GM21717 (cell line): ENCODE data around the gene RALGAPA2.
A peak's percentile ranks its signal among the peaks of the same experiment; 100 is the strongest.

Experiments
- ATAC-seq: cut with Tn5 transposase; IDR thresholded peaks from one replicate; pipeline ENCODE4 v1.9.1; 2021; ENCODE audit warnings: mild to moderate bottlenecking, moderate library complexity; ENCODE audit not compliant: unreplicated experiment

The RALGAPA2 gene

DNA sequence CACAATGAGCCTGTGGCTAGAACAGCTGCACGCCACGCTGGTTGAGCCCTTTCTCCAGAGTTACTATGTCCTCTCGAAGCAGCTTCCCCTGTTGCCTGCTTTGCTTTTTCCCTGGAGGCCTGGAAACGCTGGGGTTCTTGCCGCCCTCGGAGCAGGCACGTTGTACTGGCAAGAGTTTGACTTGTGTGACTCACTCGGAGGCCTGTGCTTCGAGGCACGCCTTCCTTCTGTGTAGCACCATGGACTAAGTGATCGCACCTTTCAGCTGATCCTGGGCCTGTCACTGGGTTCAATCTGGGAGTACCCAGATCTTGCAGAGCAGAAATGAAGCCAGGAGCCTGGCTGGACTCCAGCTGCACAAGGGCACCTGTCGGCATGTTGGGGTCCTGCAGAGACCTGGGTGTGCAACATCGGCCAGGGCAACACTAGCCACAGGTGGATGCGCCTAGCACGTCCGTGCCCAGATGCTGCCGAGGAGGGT lies 339.3 kb downstream of the RALGAPA2 start:
- ATAC-seq, result no peak

DNA sequence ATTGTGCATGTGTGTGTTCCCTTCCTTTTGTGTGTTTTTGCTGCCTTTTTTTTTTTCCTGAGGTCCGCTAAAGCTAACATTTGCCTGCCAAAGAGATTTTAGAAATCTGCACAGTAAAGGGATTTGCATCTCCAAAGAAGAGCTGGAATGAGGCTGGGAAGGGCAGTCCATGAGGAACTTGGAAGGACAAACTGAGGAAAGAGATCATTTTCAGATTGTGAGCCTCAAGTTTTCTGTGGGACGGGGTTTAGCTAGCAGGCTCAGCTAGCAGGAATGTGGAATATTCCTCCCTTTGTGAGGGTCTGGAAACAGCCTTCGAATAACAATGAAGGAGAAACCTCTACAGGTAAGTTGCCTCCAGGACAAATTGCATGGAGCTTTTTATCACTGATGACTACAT lies 340.8 kb downstream of the RALGAPA2 start:
- ATAC-seq, result no peak

DNA sequence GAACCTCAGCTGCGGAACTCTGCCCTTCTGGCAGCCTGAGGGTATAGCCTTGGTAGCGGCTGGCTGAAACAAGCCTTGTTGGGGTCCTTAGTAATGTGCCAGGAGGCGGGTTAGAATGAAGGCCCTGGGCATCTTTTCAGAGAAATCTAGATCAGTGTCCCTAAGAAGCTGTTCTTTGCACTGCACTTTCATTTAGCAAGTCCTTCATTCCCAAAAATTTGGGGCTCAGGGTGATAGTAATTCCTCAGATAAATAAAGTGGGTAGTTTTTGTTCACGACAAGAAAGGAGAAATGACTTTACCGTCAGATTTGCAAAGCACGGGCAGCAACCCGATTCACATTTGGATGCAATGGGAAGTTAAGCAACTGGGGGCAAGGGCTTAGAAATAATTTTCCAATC lies 341.4 kb downstream of the RALGAPA2 start:
- ATAC-seq, result no peak

DNA sequence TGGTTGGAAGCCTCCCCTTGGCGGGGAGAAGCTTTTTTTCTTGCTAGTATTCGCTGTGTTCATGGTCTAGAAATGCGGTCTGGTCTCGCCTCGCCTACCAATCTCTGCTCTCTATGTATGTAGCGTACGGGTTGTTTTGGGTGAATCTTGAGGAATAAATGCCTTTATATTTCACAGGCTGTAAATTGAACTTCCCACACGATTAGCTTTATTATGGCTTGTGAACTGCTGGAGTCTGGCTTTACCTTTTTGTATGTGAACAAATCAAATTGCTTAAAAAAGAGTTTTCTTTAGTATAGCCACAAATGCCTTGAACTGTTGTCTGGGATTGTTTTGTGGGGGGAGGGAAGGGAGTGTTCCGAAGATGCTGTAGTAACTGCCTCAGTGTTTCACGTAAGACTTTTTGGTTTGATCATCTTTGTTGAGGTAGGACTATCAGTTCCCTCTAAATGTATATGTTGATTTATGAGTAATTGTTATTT lies 342.3 kb downstream of the RALGAPA2 start:
- no peak for ATAC-seq

DNA sequence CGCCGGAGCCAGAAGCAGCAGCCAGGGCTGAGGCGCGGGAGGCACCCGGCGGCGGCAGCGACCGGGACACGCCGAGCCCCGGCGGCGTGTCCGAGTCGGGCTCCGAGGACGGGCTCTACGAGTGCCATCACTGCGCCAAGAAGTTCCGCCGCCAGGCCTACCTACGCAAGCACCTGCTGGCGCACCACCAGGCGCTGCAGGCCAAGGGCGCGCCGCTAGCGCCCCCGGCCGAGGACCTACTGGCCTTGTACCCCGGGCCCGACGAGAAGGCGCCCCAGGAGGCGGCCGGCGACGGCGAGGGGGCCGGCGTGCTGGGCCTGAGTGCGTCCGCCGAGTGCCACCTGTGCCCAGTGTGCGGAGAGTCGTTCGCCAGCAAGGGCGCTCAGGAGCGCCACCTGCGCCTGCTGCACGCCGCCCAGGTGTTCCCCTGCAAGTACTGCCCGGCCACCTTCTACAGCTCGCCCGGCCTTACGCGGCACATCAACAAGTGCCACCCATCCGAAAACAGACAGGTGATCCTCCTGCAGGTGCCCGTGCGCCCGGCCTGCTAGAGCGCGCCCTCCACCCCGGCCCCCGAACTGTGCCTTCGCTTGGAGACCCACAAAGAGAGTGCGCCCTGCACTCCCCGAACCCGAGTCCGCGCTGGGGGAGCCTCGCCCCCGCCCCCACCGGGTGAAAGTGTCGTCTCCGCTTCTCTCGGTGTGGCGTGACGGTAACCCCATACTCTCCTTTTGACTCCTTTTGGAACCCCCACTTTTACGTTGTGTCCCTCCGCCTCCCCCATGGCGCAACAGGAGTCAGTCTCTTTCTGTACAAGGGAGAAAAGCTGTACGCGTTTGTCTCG lies 343.0 kb downstream of the RALGAPA2 start:
- ATAC-seq, result no peak

DNA sequence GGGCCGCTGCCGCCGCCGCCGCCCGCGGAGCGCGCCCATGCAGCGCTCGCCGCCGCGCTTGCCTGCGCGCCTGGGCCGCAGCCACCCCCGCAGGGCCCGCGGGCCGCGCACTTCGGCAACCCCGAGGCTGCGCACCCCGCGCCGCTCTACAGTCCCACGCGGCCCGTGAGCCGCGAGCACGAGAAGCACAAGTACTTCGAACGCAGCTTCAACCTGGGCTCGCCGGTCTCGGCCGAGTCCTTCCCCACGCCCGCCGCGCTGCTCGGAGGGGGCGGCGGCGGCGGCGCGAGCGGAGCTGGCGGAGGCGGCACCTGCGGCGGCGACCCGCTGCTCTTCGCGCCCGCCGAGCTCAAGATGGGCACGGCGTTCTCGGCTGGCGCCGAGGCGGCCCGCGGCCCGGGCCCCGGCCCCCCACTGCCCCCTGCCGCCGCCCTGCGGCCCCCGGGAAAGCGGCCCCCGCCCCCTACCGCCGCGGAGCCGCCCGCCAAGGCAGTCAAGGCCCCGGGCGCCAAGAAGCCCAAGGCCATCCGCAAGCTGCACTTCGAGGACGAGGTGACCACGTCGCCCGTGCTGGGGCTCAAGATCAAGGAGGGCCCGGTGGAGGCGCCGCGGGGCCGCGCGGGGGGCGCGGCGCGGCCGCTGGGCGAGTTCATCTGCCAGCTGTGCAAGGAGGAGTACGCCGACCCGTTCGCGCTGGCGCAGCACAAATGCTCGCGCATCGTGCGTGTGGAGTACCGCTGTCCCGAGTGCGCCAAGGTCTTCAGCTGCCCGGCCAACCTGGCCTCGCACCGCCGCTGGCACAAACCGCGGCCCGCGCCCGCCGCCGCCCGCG lies 343.8 kb downstream of the RALGAPA2 start:
- no peak for ATAC-seq

DNA sequence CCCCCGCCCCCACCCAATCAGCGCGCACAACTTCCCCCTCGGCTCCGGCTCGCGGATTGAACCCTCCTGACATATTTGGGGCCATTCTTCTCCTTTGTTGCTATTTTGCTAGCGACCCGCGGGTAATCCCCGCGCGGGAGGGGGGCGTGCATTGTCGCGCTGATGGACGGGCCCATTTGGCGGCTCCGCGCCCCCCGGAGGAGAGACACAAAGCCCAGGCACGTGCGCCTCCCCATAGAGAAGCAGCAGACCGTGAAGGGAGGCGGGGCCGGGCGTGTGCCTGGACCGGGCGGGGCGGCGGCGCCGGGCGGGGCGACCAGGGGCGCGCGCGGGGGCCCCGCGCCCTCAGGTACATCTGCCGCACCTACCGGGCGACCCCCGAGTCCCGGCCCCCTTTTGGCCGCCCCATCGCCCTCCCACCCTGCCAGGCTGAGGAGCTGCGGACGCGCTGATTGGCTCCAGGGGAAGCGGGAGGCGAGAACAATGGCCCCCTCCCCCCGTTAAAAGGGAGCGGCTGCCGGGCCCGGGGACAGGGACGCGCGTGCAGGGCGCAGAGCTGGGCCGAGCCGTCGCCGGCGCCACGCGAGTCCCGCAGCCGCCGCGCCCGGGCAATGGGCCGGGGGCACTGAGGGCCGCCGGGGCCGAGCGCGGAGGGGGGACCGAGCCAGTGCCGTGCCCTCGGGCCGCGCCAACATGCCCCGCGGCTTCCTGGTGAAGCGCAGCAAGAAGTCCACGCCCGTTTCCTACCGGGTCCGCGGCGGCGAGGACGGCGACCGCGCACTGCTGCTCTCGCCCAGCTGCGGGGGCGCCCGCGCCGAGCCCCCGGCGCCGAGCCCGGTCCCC lies 344.6 kb downstream of the RALGAPA2 start, which contains the start of gene INSM1:
Gene INSM1, plus strand, starts transcription at position 530 of the 843 bp plus-strand sequence. Its CDS starts 164 bp downstream, at position 694.
- ATAC-seq, result no peak

DNA sequence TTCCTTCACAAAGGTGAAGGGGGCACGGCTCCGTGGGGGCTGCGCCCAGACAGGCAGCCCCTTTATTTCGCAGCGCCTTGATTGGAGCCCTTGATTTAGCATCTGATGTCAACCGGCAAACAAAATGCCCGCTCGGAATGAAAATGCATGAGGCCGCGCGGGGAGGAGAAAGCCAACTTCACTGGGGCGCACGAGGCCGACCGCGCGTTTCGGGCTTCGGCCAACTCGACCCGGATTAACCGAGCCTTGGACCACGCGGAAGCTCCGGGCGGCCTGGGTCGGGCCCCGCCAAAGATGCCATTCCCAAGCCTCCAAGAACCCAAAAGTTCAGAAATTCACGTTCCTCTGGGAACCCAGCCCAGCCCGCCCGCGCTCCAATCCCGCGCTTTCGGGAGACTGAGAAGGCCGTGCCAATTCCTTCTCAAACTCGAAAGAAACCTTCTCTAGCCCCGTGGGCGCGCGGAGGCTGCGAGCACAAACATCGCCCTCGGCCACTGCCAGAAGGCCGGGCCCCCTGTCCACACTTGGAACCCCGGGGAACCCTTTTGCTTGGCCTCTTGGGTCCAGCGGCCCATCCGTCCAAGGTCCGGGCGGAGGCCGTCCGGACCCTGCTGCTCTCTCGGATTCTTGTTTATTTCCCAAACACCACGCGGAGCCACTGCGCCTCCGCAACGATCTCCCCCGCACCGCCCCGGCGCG lies 345.4 kb downstream of the RALGAPA2 start:
- ATAC-seq, result no peak

DNA sequence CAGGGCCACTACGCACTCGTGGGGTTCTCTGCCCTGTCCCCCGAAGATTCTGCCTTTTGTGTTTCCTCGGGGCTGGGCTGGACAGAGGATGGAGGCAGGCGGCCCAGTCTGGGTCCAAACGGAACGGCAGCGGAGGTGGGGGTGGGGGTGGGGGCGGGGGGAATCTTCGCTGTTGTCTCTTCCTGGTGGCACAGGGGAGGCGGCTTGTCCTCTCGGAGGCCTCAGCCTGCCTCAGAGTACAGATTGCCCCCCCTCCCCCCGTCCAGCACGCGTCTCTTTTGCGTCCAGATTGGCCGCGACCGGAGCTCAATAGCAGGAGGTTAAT lies 345.9 kb downstream of the RALGAPA2 start:
- ATAC-seq, result no peak

DNA sequence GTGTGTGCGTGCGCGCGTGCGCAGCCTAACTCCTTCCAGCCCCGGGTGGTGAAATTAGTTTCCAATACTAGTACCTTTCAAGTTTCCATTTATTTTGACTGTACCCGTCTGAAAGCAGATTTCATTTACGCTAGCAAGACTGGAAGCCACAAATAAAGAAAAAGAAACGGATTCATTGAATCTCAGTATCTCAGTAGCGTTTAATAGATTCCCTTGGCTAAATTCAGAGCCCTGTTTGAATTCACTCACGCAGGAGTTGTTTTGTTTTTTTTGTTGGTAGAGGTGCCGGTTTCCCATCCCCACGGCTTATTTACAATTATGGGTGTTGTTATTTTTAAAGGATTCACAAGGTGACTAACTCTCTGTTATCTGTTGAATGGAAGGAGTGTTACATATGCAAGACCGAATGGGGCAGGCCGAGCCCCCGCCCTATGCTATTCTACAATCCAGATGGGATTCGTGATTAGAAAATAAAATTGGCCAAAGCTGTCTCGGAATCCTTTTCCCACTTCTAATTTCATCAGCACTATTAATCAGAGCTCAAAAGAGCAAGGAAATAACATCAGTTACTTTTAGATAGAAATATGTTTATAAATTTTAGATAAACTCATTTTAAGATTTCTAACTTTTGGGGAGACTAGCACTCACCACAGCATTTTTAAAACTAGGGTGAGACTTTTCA lies 346.8 kb downstream of the RALGAPA2 start:
- ATAC-seq, result no peak

DNA sequence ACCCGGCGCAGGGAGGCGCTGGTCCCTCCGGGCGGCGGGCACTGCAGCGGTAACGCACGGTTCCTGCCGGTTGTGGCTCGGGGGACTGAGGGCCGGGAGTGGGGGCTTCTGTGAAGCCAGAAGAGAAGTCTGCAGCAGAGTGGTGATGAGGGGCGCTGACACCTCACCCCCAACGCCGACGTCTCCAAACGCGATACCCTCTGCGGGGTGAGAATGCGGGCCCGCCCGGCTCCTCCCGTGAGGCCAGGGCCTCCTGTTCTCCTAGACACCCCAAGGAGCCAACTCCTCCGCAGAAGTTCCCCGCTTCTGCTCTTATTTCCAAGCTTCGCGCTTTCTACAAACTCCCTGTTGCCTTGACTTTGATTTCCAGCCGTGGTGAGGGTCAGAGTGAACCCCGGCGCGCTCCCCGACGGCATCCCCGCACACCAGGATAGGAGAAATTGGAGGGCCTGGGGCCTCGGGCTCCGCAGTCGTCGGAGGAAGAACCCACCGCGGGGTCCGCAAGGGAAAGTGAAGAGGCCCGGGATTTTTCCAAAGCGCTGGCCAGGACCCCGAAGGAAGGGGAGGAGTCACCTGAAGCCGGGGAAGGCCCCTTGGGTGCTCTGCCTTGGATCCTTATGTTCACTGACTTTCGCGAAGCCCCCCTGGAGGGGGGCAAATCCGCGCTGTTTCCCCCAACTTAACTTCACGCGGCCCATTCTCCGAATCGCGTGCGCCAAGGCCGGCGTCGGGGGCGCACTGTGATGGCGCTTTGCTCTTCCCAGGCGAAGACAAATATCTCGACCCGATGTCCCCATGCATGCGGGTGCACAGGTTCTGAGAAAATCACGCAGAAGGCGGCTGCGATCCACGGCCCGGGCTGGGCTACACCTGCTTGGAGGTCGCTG lies 347.6 kb downstream of the RALGAPA2 start:
- no peak for ATAC-seq

DNA sequence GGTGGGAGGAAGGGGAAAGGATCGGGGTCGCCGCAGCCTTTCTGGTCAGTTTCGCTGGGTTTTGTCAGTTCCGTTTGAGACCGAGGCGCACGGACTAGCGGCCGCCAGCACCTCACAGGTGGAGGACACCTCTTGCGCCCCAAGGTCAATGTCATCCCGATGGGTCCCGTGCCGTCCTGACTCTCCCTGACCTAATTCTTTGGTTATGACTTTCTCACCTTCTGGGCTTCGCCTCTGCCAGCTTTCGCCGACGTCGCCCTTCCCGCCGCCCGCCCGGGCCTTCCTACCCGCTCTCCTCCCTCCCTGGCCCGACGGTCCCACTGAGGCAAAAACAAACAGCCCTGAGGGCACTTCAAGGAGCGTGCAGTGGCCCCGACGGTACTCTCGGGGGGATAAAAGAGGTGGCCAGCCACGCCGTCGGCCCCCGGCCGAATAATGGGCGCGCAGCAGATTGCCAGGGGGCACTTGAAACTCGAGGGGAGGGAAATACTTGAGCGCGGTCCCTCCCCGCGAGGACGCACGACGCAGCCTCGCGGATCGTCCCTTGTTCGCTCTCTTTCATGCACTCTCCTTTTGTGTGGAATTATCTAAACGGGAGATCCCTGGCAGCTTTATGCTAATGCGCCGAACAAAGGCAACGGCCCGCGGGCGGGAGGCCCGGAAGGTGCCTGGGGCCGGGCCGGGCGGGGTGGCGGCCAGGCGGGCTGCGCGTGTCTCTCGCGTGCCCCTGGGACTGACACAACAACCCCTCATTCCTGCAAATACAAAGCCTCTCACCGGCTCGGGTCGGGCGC lies 348.4 kb downstream of the RALGAPA2 start:
- ATAC-seq, result no peak

DNA sequence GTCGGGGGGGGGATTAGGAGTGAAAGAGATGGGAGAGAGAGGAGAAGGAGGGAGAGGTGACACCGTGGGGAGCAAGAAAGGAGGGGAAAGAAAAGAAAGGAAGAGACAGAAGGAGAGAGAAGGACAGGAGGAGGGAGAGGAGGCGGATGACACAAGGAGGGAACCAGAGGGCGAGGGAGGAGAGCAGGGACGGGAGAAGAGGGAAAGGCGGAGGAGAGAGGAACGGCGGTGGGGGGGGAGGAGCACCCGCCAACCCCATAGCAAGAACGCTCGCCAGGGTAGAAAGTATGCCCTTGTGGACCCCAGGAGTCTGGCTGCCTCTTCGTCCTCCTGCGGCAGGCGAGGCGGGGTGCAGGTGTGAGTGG lies 349.0 kb downstream of the RALGAPA2 start:
- no peak for ATAC-seq

DNA sequence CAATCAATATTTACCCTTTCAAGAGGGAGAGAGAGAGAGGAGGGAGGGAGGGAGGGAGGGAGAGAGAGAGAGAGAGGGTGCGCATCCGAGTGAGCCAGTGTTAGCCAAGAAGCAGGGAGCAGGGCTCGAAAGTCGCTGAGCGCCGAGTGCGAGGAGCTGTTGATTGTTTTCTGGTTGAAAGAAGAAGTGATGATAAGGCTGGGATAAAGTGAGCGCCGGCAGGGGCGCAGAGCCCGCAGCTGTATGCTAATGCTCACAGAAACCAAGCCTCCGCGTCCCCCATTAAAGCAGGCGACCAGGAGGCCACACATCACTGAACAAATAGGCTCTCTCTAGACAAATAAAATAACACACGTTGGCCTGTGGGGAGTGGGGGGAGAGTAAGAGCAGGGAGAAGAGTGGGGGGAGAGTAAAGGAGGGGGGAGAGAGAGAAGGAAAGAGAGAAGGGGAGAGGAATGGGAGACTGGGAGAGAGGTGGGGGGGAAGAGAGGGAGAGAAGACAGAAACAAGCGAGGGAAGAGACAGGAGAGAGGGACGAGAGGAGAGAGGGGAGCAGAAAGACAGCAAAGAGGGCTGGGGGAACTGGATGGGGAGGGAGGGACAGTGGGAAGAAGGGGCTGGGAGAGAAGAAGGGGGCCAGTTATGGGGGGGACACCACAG lies 349.5 kb downstream of the RALGAPA2 start:
- no peak for ATAC-seq

DNA sequence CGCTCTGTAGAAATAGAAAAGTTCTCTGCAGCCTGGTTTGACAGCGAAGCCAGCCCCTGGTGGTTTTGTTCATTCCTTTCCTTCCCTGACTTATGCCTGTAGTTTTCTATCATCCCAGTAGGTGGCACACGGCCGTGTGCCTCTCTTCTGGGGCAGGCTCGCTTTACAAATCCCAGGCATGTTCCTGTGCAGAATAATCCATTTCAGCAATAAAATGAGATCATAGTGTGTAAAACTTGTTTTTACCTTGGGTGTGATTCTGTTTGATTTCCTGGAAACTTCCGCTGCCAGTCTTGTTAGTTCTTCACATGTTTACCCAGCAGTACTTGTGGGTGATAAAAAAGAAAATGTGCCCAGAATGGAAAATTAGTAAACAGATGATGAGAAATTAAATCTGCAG lies 352.0 kb downstream of the RALGAPA2 start:
- ATAC-seq, result peak; percentile 62

DNA sequence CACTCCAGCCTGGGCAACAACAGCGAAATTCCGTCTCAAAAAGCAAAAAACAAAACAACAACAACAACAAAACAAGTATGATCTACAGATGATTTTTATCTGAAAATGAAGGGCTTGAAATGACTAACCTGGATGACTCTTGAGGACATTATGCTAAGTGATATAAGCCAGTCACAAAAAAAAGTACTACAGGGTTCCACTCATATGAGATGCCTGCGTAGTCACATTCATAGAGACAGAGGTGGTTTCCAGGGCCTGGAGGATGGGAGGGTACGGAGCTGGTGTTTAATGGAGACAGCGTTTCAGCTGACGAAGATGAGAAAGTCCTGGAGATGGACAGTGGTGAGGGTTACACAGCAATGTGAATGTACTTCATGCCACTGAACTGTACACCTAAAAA lies 352.8 kb downstream of the RALGAPA2 start:
- no peak for ATAC-seq

DNA sequence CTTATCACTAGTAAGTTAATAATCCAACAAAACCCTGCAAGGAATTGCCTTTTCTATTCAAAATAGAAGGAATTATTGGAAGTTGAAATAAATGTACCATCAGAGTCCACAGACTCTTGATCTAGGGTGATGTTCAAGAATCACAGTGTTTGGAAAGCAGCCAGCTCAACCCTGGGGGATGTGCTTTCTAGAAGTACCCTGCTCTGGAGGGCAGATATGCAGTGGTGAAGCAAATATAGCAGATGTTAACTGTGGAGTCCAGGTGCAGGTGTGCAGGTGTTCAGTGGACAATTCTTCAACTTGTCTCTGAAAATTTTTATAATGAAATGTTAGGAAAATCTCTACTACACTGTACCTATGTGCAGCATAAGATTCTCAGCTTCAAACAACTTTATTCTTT lies 353.6 kb downstream of the RALGAPA2 start:
- ATAC-seq, result no peak
